Hindlimb muscle (tissue), 1 donor: ENCODE results near the gene IL12RB2. TPM values are rescaled to one million over a fixed set of nuclear protein-coding genes. Genes with fewer than 3 reads are reported as not detected.
A peak's percentile ranks its signal among the peaks of the same experiment; 100 is the strongest.
"Not testable (repeated sequence)": the region's sequence is repeated elsewhere in the genome, so short reads cannot be mapped to it uniquely, and the experiment has no call there.

Experiments used
- DNase-seq: peaks from one replicate; pipeline ENCODE4 v3.0.0-alpha.2; 2013
- polyA plus RNA-seq: library from polyadenylated mRNA; unstranded; fragments of 120-200 nt; gene quantifications from one replicate; pipeline ENCODE4 v1.2.1, GENCODE V29; 2013; ENCODE audit not compliant: insufficient read length

IL12RB2 gene
- polyA plus RNA-seq, 1 donor: 1.8 TPM

DNA sequence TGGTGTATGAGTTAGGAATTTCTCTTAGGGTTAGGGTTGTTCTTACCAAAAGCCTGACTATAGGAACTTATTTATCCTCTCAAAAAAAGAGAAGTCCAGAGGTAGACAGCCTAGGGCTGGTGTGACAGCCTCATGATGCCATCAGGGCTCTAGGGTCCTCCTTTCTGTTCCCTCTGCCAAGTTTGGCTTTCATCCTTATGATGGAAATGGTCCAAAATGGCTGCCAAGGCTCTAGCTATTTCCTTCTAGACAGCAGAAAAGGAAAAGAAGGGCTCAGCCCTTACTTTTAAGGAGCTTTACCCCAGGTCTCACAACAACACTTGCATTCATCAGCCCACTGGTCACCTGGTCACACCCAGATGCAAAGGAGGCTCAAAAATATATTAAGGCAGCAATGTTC, 44.5 kb downstream of the IL12RB2 start:
- no peak for DNase-seq

DNA sequence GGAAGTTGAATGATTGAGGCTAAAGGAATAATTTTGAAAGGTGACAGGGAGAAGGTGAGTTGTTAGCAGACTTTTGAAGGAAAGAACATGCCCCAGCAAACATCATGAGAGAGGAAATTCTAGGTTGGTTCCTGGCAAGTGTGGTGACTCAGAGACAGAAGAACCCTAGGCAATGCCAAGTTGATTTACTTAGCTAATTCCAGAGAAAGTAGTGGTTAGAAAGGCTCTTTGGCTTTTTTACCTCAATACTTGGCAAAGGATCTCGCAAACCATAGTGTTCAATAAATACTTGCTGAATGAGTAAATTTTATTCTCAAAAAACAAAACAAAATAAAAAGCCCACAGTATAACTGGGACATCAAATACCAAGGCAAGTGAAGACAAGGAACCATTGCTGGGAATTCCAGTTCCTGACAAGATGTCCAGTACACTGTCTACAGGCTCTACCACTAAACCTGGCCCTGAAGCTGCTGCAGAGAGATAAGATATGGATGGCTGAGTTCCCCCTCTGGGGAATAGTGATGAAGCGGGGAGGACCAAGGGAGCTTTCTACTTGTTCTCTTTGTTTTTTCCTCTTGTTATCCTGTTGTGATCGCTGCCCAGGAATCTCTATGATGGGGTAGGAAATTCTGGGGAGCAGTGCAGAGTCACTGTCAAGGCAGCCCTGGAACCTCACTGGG, 48.2 kb downstream of the IL12RB2 start:
- no peak for DNase-seq

GRCh38 chr1:67359592-67359991, 51.9 kb downstream of the IL12RB2 start:
- DNase-seq: no peak

DNA sequence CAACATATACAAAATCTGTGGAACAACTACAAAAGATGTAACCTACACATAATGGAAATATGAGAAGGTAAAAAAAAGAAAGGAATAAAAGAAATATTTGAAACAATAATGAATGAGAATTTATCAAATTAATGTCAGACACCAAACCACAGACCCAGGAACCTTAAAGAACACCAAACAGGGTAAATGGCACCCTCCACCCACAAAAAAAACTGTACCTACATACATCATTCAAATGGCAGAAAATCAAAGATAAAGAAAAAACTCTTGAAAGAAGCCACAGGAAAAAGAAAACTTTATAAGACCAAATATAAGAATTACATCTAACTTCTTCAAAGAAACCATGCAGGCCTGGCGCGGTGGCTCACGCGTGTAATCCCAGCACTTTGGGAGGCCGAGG, 54.0 kb downstream of the IL12RB2 start:
- DNase-seq: no peak

GRCh38 chr1:67367370-67368045, 59.8 kb downstream of the IL12RB2 start:
- no peak for DNase-seq

GRCh38 chr1:67368046-67368514, 60.4 kb downstream of the IL12RB2 start:
- DNase-seq: no peak

GRCh38 chr1:67371043-67371442, 63.4 kb downstream of the IL12RB2 start:
- DNase-seq: no peak

DNA sequence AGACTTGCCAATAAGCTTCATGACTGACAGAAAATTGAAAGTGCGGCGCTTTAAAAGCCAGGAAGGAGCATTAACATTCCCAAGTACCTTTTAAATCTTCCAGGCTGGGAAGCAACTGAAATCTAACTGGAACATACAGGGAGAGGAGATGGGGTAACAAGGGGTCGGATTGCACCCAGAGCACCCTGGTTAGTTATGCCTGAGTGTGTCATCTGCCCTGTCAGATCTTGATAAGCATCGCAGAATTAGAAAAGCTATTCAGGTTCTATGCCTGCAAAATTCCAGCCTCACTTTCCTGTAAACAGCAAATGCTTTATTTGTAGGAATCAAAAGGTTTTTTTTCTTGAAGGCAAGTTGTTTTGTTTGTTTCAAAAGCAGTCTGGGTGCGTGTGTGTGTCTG, 64.0 kb downstream of the IL12RB2 start:
- DNase-seq: no peak

GRCh38 chr1:67372136-67372535, 64.5 kb downstream of the IL12RB2 start:
- DNase-seq: no peak

- DNase-seq: no peak
Measured at GRCh38 chr1:67372898-67373297, 65.2 kb downstream of the IL12RB2 start.

DNA sequence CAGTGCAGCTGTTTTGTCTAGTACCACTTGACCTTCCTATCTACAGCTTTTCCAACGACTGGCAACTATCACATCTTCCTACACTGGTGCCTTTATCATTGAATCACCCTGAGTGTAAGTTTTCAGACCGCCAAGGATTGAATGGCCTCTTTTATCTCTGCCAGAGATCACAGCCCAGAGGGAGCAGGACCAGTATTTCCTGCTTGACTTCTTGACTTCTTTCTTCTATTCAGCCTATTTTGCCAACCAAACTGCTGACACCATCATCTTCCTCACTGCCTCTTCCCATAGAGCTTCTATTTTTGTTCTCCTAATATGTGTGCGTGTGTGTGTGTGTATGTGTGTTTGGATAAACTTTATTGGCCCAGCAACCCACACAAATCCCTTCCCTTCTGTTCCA, 68.7 kb downstream of the IL12RB2 start:
- DNase-seq: no peak

DNA sequence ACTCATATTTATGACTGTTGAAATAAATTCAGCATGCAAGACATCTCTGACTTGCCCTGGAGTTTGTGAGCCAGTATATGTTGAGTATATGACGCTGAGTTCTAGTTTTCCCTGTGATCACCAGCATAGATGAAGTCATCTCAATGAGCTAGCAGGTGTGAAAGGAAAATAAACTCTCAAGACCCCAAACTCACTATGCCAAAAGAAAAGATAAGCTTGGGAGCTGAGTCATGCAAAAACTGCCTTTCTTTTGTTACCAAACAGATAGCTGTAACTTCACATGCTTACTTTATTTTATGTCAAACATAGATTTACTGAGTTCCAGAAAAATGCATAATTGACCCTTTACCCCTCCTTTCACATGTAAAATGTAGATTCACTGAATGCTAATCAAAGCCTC, 69.6 kb downstream of the IL12RB2 start:
- DNase-seq: no peak

GRCh38 chr1:67381154-67381553, 73.5 kb downstream of the IL12RB2 start:
- no peak for DNase-seq

DNA sequence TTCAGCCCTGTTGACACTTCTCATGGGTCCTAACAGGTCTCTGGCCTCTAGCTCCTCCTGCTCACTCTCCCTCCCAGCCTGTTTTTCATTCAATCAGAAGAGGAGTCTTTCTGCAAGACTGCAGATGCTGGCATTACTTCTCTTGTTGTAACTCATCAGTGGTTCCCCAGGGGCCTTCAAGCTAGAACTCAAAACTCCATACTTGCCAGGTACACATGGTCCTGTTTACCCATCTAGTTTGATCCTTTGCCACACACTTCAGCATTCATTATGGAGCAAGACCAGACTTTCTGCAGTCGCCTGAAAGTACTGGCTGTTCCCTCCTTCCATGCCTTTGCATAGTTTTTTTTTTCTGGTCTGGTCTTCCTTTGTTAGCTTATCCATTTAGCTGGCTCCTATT, 74.6 kb downstream of the IL12RB2 start:
- DNase-seq: no peak

- DNase-seq: no peak
Measured at GRCh38 chr1:67383999-67384638, 76.4 kb downstream of the IL12RB2 start.

DNA sequence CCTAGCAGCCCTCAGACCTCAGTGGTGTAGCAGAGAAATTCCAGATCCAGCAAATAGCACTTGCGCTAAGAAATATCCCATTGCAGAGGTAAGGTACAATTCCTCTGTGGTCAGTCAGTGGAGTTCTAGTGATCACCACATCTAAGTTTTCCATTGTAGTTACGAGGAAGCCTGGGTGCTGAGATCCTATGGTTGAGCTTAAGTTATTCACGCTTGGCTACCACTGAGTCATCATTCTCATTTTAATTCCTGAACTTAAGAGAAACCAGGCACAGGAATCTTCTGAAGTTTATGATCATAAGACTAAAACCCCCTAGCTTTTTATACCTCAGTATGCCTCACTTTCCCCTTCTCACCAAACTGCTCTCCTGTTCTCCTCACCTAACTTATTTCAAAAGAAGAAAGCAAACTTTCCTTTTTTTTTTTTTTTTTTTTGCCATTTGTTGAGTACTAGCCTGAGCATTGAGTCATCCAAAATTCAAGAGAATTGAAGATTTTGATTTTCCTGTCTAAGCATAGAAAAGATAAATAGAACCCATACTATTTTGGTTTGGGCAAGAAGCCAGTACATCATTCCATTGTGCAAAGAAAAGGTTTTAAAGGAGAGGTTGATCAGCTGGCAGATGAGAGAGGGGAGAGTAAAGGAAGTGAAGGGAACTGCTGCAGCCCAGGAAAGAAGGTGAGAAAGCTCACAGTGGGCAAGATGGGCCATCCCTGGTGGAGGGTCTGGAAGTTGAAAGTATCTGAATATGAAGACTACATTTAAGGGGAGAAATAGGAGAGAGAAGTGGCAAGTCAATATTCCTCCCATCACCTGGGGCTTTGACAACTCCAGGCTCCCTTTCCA, 82.6 kb downstream of the IL12RB2 start:
- DNase-seq: no peak

DNA sequence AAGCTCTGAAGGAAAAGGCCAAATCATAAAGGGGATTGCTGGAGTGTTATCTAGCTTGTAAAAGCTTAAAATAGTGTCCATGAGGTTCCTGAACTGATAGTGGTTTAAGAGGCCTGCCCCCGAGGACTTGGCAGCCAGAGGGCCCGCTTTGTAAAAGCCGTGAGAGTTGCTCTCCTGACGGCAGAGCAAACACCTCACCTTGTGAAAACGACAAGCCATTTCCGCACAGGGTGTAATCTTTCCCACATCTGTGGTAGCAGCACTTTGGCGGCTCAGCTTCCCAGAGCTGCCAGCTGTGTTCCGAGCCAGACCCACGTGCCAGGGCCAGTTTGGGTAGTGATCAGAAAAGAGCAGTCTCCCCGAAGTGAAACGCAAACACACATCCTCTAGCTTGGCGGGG, 85.6 kb downstream of the IL12RB2 start:
- peak; percentile 37 for DNase-seq

GRCh38 chr1:67393737-67394136, 86.1 kb downstream of the IL12RB2 start:
- DNase-seq: peak; percentile 4

- no peak for DNase-seq
Measured at GRCh38 chr1:67394548-67394947, 86.9 kb downstream of the IL12RB2 start.

DNA sequence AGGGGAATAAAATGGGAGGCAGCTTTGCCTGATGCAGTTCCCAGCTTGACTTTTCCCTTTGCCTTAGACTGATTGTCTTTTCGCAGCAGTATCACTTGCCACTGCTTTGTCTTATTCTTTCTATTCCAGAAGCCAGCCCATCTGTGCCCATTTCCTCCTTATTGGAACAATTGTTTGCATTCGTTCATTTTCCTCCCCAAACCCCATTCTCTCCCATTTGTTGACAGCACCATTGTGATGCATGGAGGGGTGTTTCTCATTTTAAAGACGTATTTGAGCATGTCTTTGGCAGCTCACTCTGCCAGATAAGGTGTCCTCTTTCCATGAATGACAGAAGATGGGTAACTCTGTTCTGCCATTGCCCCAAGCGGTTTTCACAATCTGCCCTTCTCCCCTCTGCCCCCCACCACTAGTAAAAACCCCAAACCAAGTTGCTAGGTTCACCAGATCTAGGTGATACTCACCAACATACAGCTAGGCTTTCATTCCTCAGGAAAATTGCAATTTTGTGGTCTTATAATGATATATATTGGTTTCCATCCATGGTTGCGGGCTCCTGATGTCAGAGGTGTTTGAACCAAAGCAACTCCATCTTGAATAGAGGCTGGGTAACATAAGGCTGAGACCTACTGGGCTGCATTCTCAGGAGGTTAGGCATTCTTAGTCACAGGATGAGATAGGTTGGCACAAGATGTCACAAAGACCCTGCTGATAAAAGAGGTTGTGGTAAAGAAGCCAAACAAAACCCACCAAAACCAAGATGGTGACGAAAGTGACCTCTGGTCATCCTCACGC, 91.7 kb downstream of the IL12RB2 start:
- DNase-seq: no peak

- DNase-seq: not testable (repeated sequence)
Measured at GRCh38 chr1:67400029-67400786, 92.5 kb downstream of the IL12RB2 start.
